ENCODE results near the gene HIVEP2.

Gene HIVEP2

DNA sequence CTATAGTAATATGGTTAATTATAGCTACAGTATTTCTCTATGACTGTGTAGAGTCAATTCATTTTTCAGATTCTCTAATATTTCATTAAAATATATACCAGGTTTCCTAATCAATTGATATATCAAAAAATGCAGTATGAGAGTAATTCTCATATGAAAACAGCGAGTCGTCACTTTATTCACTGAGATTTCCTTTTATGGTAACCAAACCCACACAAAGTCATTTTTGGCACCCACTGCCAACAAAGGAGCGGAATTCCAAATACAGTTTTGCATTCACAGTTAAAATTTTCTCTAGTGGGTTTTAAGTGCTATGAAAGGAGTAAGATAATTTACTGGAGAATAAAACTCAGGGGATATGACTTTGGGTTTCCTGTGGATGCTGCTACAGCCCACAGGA, 163.8 kb downstream of the HIVEP2 start:
- TF ChIP-seq POLR2AphosphoS5 (IDR thresholded peaks at IDR 0.05; ENCODE audit: low read depth) = no peak

DNA sequence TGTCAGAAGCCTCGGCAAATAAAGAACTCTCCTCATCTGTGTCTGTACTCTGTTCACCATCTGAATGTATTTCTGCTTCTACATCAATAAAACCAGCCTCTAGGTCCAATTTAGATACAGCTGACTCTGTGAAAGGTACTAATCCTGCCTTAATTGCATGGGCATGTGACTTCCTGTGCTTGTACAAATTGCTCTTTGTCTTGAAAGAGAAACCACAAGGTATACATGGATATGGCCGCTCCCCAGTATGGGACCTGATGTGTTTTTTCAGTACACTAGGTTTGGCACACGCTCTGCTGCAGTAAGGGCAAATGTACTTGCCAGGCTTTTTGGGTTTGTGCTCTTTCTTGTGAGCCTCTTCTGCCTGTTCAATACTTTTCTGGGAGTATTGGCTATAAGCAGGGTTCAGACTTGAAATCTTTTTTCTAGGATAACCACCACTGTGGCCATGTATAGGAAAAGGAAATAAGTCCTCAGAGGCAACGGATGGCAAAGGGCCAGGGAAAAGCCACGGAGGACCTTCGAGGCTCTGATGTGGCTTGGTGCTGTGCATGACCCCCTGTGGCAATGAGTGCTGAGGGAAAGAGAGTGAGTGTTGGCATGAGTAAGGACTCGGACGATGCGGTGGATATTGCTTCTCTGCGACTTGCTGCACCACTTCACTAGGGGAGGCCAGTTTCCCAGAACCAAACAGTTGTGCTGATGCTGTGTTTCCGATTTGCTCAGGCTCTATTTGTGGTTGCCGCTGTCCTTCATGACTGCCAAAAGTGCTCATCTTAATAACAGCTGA, 170.9 kb downstream of the HIVEP2 start:
- Histone ChIP-seq H3K4me3 (replicated peaks; ENCODE audit: insufficient read depth, low read length) (no peak overlapping the region), H3K27ac (replicated peaks) (no peak overlapping the region), H3K27me3 (ENCODE audit: insufficient read depth, poor library complexity, severe bottlenecking) (no peaks in the 10 kb centered on the region)
- TF ChIP-seq POLR2AphosphoS5 (IDR thresholded peaks at IDR 0.05; ENCODE audit: low read depth) (no peak), GABPA (IDR thresholded peaks at IDR 0.05; ENCODE audit: low read depth) (no peak), SPI1 (IDR thresholded peaks at IDR 0.05; ENCODE audit: borderline replicate concordance, low read depth) (no peak)
- TF ChIP-seq, protein P1, sequence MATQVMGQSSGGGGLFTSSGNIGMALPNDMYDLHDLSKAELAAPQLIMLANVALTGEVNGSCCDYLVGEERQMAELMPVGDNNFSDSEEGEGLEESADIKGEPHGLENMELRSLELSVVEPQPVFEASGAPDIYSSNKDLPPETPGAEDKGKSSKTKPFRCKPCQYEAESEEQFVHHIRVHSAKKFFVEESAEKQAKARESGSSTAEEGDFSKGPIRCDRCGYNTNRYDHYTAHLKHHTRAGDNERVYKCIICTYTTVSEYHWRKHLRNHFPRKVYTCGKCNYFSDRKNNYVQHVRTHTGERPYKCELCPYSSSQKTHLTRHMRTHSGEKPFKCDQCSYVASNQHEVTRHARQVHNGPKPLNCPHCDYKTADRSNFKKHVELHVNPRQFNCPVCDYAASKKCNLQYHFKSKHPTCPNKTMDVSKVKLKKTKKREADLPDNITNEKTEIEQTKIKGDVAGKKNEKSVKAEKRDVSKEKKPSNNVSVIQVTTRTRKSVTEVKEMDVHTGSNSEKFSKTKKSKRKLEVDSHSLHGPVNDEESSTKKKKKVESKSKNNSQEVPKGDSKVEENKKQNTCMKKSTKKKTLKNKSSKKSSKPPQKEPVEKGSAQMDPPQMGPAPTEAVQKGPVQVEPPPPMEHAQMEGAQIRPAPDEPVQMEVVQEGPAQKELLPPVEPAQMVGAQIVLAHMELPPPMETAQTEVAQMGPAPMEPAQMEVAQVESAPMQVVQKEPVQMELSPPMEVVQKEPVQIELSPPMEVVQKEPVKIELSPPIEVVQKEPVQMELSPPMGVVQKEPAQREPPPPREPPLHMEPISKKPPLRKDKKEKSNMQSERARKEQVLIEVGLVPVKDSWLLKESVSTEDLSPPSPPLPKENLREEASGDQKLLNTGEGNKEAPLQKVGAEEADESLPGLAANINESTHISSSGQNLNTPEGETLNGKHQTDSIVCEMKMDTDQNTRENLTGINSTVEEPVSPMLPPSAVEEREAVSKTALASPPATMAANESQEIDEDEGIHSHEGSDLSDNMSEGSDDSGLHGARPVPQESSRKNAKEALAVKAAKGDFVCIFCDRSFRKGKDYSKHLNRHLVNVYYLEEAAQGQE (IDR thresholded peaks at IDR 0.05; ENCODE audit: insufficient replicate concordance, low read depth) = no peak
- TF ChIP-seq, protein P2, sequence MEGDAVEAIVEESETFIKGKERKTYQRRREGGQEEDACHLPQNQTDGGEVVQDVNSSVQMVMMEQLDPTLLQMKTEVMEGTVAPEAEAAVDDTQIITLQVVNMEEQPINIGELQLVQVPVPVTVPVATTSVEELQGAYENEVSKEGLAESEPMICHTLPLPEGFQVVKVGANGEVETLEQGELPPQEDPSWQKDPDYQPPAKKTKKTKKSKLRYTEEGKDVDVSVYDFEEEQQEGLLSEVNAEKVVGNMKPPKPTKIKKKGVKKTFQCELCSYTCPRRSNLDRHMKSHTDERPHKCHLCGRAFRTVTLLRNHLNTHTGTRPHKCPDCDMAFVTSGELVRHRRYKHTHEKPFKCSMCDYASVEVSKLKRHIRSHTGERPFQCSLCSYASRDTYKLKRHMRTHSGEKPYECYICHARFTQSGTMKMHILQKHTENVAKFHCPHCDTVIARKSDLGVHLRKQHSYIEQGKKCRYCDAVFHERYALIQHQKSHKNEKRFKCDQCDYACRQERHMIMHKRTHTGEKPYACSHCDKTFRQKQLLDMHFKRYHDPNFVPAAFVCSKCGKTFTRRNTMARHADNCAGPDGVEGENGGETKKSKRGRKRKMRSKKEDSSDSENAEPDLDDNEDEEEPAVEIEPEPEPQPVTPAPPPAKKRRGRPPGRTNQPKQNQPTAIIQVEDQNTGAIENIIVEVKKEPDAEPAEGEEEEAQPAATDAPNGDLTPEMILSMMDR (IDR thresholded peaks at IDR 0.05; ENCODE audit: insufficient read depth, low read length) = no peak
- no peak for DNase-seq (ENCODE audit: low read depth in 1 of 2, low spot score in 1 of 2)

More for the DNA sequence above, 163.8 kb downstream of the HIVEP2 start:
- Histone ChIP-seq H3K4me3 (replicated peaks; ENCODE audit: insufficient read depth, low read length) (no peak overlapping the region), H3K27me3 (ENCODE audit: insufficient read depth, poor library complexity, severe bottlenecking) (no peaks in the 10 kb centered on the region), H3K27ac (replicated peaks) (no peak overlapping the region)
- no peak for DNase-seq (ENCODE audit: low read depth in 1 of 2, low spot score in 1 of 2)

DNA sequence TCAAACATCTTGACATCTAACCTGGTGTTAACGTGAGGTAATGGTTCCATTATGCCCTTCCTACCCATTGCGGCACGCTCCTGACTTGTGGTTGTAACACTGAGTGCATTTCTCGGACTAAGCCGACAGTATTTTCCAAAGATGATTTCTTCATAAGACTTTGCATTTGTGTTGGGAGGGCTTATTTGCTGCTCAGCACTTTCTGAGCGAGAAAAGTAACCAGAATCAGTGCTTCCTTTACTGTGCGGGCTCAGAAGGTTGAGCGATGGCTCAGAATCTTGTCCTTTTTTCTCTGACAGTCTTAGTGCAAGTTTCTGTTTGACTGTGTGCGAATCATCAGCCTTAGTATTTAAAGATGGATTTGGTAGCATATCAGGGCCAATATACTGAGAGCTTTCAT, 171.7 kb downstream of the HIVEP2 start:
- no peak overlapping the region for H3K4me3 ChIP-seq (replicated peaks; ENCODE audit: insufficient read depth, low read length)
- no peak overlapping the region for H3K27ac ChIP-seq (replicated peaks)
- no peaks in the 10 kb centered on the region for H3K27me3 ChIP-seq (ENCODE audit: insufficient read depth, poor library complexity, severe bottlenecking)
- TF ChIP-seq, protein P1 (IDR thresholded peaks at IDR 0.05; ENCODE audit: insufficient replicate concordance, low read depth) = no peak
- TF ChIP-seq POLR2AphosphoS5 (IDR thresholded peaks at IDR 0.05; ENCODE audit: low read depth) = no peak
- no peak for TF ChIP-seq SPI1 (IDR thresholded peaks at IDR 0.05; ENCODE audit: borderline replicate concordance, low read depth)
- no peak for TF ChIP-seq GABPA (IDR thresholded peaks at IDR 0.05; ENCODE audit: low read depth)
- no peak for DNase-seq (ENCODE audit: low read depth in 1 of 2, low spot score in 1 of 2)

DNA sequence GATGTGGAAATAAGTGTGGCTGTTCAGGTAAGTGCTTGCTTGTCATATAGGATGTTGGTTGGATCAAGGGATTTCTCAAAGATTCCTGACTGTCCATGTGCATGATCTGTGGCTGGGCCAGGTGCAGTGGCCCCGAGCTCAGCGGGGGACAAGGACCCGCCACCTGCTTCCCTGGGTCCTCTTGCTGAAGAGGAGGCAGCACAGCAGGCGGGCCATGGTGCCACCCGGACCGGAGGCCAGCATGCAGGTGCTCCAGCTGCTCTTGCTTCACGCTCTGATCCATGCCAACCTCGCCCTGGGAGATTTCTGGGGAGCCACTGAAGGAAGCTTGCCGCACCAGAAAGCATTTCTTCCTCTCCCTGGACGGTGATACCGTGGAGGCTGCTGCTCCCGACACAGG, 173.8 kb downstream of the HIVEP2 start:
- TF ChIP-seq, protein P1 (IDR thresholded peaks at IDR 0.05; ENCODE audit: insufficient replicate concordance, low read depth) = no peak
- TF ChIP-seq, protein P2 (IDR thresholded peaks at IDR 0.05; ENCODE audit: insufficient read depth, low read length) = no peak
- no peak for TF ChIP-seq GABPA (IDR thresholded peaks at IDR 0.05; ENCODE audit: low read depth)
- TF ChIP-seq POLR2AphosphoS5 (IDR thresholded peaks at IDR 0.05; ENCODE audit: low read depth) = no peak
- TF ChIP-seq SPI1 (IDR thresholded peaks at IDR 0.05; ENCODE audit: borderline replicate concordance, low read depth) = no peak
- no peak for DNase-seq (ENCODE audit: low read depth in 1 of 2, low spot score in 1 of 2)
- Histone ChIP-seq H3K27me3 (ENCODE audit: insufficient read depth, poor library complexity, severe bottlenecking) (no peaks in the 10 kb centered on the region), H3K27ac (replicated peaks) (no peak overlapping the region), H3K4me3 (replicated peaks; ENCODE audit: insufficient read depth, low read length) (no peak overlapping the region)

Data from HL-60 (cell line).